Measurements from ENCODE around the gene BASP1.
A peak's percentile ranks its signal among the peaks of the same experiment; 100 is the strongest.

Gene BASP1

GRCh38 chr5:17234374-17234773, 16.9 kb downstream of the BASP1 start:
- peaks cover 39% of the 10 kb centered on the region for H3K36me3 ChIP-seq
- peak overlapping the region; percentile 33 to 36 for H3K4me3 ChIP-seq (ENCODE audit: low read depth in 1 of 2, low read length in 1 of 2)
- H3K27ac ChIP-seq = peak overlapping the region; percentile 94
- H3K9me3 ChIP-seq = no peaks in the 10 kb centered on the region
- H3K27me3 ChIP-seq = no peaks in the 10 kb centered on the region
- TF ChIP-seq CTCF (IDR thresholded peaks at IDR 0.05) = no peak
- H3K4me1 ChIP-seq (ENCODE audit: control insufficient read depth in 1 of 2, insufficient read depth in 1 of 2, low read depth in 1 of 2, low read length in 1 of 2) = peaks cover 60 to 72% of the 10 kb centered on the region in 2 experiments

- Histone ChIP-seq H3K27me3 (no peaks in the 10 kb centered on the region), H3K4me1 (ENCODE audit: control insufficient read depth in 1 of 2, insufficient read depth in 1 of 2, low read depth in 1 of 2, low read length in 1 of 2) (peaks cover 61 to 73% of the 10 kb centered on the region in 2 experiments), H3K27ac (peak overlapping the region; percentile 94), H3K36me3 (peaks cover 32% of the 10 kb centered on the region), H3K9me3 (no peaks in the 10 kb centered on the region), H3K4me3 (ENCODE audit: low read depth in 1 of 2, low read length in 1 of 2) (peak overlapping the region; percentile 33 to 36)
- no peak for TF ChIP-seq CTCF (IDR thresholded peaks at IDR 0.05)
These were observed 18.4 kb downstream of the BASP1 start for GRCh38 chr5:17235731-17236330.

GRCh38 chr5:17238521-17239041, 21.1 kb downstream of the BASP1 start:
- Histone ChIP-seq H3K9me3 (no peaks in the 10 kb centered on the region), H3K4me1 (ENCODE audit: control insufficient read depth in 1 of 2, insufficient read depth in 1 of 2, low read depth in 1 of 2, low read length in 1 of 2) (peaks cover 63 to 74% of the 10 kb centered on the region in 2 experiments), H3K36me3 (peaks cover 23% of the 10 kb centered on the region), H3K4me3 (ENCODE audit: low read depth in 1 of 2, low read length in 1 of 2) (no peak overlapping the region), H3K27ac (peak overlapping the region; percentile 94), H3K27me3 (no peaks in the 10 kb centered on the region)
- TF ChIP-seq CTCF (IDR thresholded peaks at IDR 0.05) = no peak

GRCh38 chr5:17239953-17240352, 22.5 kb downstream of the BASP1 start:
- H3K27me3 ChIP-seq = no peaks in the 10 kb centered on the region
- TF ChIP-seq CTCF (IDR thresholded peaks at IDR 0.05) = no peak
- H3K27ac ChIP-seq = peak overlapping the region; percentile 94
- H3K36me3 ChIP-seq = peaks cover 26% of the 10 kb centered on the region
- no peaks in the 10 kb centered on the region for H3K9me3 ChIP-seq
- H3K4me3 ChIP-seq (ENCODE audit: low read depth in 1 of 2, low read length in 1 of 2) = no peak overlapping the region
- peaks cover 49 to 74% of the 10 kb centered on the region in 2 experiments for H3K4me1 ChIP-seq (ENCODE audit: control insufficient read depth in 1 of 2, insufficient read depth in 1 of 2, low read depth in 1 of 2, low read length in 1 of 2)

- Histone ChIP-seq H3K9me3 (no peaks in the 10 kb centered on the region), H3K4me1 (ENCODE audit: control insufficient read depth in 1 of 2, insufficient read depth in 1 of 2, low read depth in 1 of 2, low read length in 1 of 2) (peaks cover 44 to 70% of the 10 kb centered on the region in 2 experiments), H3K27ac (peak overlapping the region; percentile 94), H3K36me3 (peaks cover 26% of the 10 kb centered on the region), H3K4me3 (ENCODE audit: low read depth in 1 of 2, low read length in 1 of 2) (no peak overlapping the region), H3K27me3 (no peaks in the 10 kb centered on the region)
- no peak for TF ChIP-seq CTCF (IDR thresholded peaks at IDR 0.05)
These were observed 23.1 kb downstream of the BASP1 start for GRCh38 chr5:17240487-17240886.
